Urinary bladder (tissue), 4 donors: ENCODE data around the gene KIFAP3. TPM values are rescaled to one million over a fixed set of nuclear protein-coding genes. Genes with fewer than 3 reads are reported as not detected.

ENCODE experiments used
- DNase-seq: peaks from one replicate; pipeline ENCODE4 v3.0.0-alpha.2; 2015; ENCODE audit errors: extremely low spot score
- H3K27ac ChIP-seq: one replicate; pipeline ENCODE4 v1.5.1; 2013; ENCODE audit warnings: low read depth, mild to moderate bottlenecking, moderate library complexity
- H3K36me3 ChIP-seq: one replicate; pipeline ENCODE4 v1.6.1; 2013; ENCODE audit warnings: mild to moderate bottlenecking, moderate library complexity; ENCODE audit not compliant: insufficient read depth
- H3K4me1 ChIP-seq: one replicate; pipeline ENCODE4 v1.6.1; 2013; ENCODE audit warnings: mild to moderate bottlenecking, moderate library complexity; ENCODE audit not compliant: insufficient read depth
- H3K4me3 ChIP-seq: one replicate; pipeline ENCODE4 v1.5.1; 2013; ENCODE audit warnings: low read depth, low read length
- WGBS: extraction: QIAGEN DNeasy Blood & Tissue Kit; methylation state at CpG from one replicate; pipeline ENCODE4 v1.1.7; 2013; 5-methylcytosine and 5-hydroxymethylcytosine counted together
- polyA plus RNA-seq: library from polyadenylated mRNA; stranded (reverse); fragments of 200-250 nt; gene quantifications from one replicate; pipeline ENCODE4 v1.2.3, GENCODE V29; 2013
- total RNA-seq: library from RNA; depleted of rRNA; stranded (reverse); fragments of >200 nt; gene quantifications from one replicate; pipeline ENCODE4 v1.2.3, GENCODE V29; 2014
- donor health status: healthy with polysubstance abuse.
- donor health status: healthy.

KIFAP3 gene
- total and polyA plus RNA-seq, 2 donors = 14.2 to 60.0 TPM

GRCh38 chr1:169995993-169996392 is 78.5 kb downstream of the KIFAP3 start:
- 70% methylated on average over 2 of the region's 2 CpGs for WGBS
- H3K4me1 ChIP-seq = no peaks in the 10 kb centered on the region
- no peak for DNase-seq
- H3K27ac ChIP-seq = no peak overlapping the region
- no peak overlapping the region for H3K4me3 ChIP-seq
- H3K36me3 ChIP-seq = no peaks in the 10 kb centered on the region

- 34% methylated on average over 2 of the region's 2 CpGs for WGBS
- no peaks in the 10 kb centered on the region for H3K4me1 ChIP-seq
- no peak overlapping the region for H3K4me3 ChIP-seq
- H3K36me3 ChIP-seq = peaks cover 1% of the 10 kb centered on the region
- H3K27ac ChIP-seq = no peak overlapping the region
- DNase-seq = no peak
Observed at GRCh38 chr1:169989246-169989645, 85.2 kb downstream of the KIFAP3 start.

GRCh38 chr1:169985757-169986156 is 88.7 kb downstream of the KIFAP3 start:
- Histone ChIP-seq H3K4me1 (no peaks in the 10 kb centered on the region), H3K4me3 (no peak overlapping the region), H3K27ac (no peak overlapping the region), H3K36me3 (peaks cover 3% of the 10 kb centered on the region)
- DNase-seq = no peak
- 99% methylated on average over 1 of the region's 1 CpG for WGBS

- Histone ChIP-seq H3K27ac (no peak overlapping the region), H3K36me3 (no peaks in the 10 kb centered on the region), H3K4me3 (no peak overlapping the region), H3K4me1 (no peaks in the 10 kb centered on the region)
- no peak for DNase-seq
Observed at GRCh38 chr1:169974067-169974466, 100.4 kb downstream of the KIFAP3 start.

- no peak for DNase-seq
- 93% methylated on average over 2 of the region's 2 CpGs for WGBS
- Histone ChIP-seq H3K27ac (no peak overlapping the region), H3K4me3 (no peak overlapping the region), H3K4me1 (no peaks in the 10 kb centered on the region), H3K36me3 (peaks cover 1% of the 10 kb centered on the region)
Observed at GRCh38 chr1:169970114-169970513, 104.4 kb downstream of the KIFAP3 start.

GRCh38 chr1:169968174-169968573 is 106.3 kb downstream of the KIFAP3 start:
- no peak overlapping the region for H3K4me3 ChIP-seq
- DNase-seq = no peak
- 72% methylated on average over 4 of the region's 4 CpGs for WGBS
- H3K4me1 ChIP-seq = no peaks in the 10 kb centered on the region
- H3K27ac ChIP-seq = no peak overlapping the region
- H3K36me3 ChIP-seq = peaks cover 1% of the 10 kb centered on the region

- no peak overlapping the region for H3K27ac ChIP-seq
- WGBS = 81% methylated on average over 4 of the region's 4 CpGs
- no peak for DNase-seq
Observed at GRCh38 chr1:169964206-169964605, 110.3 kb downstream of the KIFAP3 start.

GRCh38 chr1:169959686-169960085 is 114.8 kb downstream of the KIFAP3 start:
- H3K4me1 ChIP-seq = no peaks in the 10 kb centered on the region
- H3K27ac ChIP-seq = no peak overlapping the region
- no peak for DNase-seq
- no peaks in the 10 kb centered on the region for H3K36me3 ChIP-seq
- no peak overlapping the region for H3K4me3 ChIP-seq

More at GRCh38 chr1:169964206-169964605, 110.3 kb downstream of the KIFAP3 start:
- Histone ChIP-seq H3K4me1 (no peaks in the 10 kb centered on the region), H3K36me3 (peaks cover 1% of the 10 kb centered on the region), H3K4me3 (no peak overlapping the region)

GRCh38 chr1:169958987-169959386 is 115.5 kb downstream of the KIFAP3 start:
- 74% methylated on average over 3 of the region's 3 CpGs for WGBS
- no peaks in the 10 kb centered on the region for H3K36me3 ChIP-seq
- DNase-seq = no peak

GRCh38 chr1:169957884-169958283 is 116.6 kb downstream of the KIFAP3 start:
- H3K4me3 ChIP-seq = no peak overlapping the region
- H3K36me3 ChIP-seq = no peaks in the 10 kb centered on the region
- H3K4me1 ChIP-seq = no peaks in the 10 kb centered on the region
- DNase-seq = no peak
- no peak overlapping the region for H3K27ac ChIP-seq
- 73% methylated on average over 3 of the region's 3 CpGs for WGBS

More at GRCh38 chr1:169958987-169959386, 115.5 kb downstream of the KIFAP3 start:
- H3K27ac ChIP-seq = no peak overlapping the region
- H3K4me1 ChIP-seq = no peaks in the 10 kb centered on the region
- H3K4me3 ChIP-seq = no peak overlapping the region

- no peak overlapping the region for H3K27ac ChIP-seq
- no peaks in the 10 kb centered on the region for H3K36me3 ChIP-seq
- no peak overlapping the region for H3K4me3 ChIP-seq
- WGBS = 78% methylated on average over 1 of the region's 1 CpG
- H3K4me1 ChIP-seq = no peaks in the 10 kb centered on the region
- no peak for DNase-seq
Observed at GRCh38 chr1:169951108-169951507, 123.4 kb downstream of the KIFAP3 start.

- no peak for DNase-seq
Observed at GRCh38 chr1:169949139-169949538, 125.4 kb downstream of the KIFAP3 start.

GRCh38 chr1:169946206-169946605 is 128.3 kb downstream of the KIFAP3 start:
- H3K4me3 ChIP-seq = no peak overlapping the region
- H3K36me3 ChIP-seq = no peaks in the 10 kb centered on the region

More at GRCh38 chr1:169949139-169949538, 125.4 kb downstream of the KIFAP3 start:
- no peak overlapping the region for H3K4me3 ChIP-seq
- H3K27ac ChIP-seq = no peak overlapping the region
- no peaks in the 10 kb centered on the region for H3K36me3 ChIP-seq
- no peaks in the 10 kb centered on the region for H3K4me1 ChIP-seq

GRCh38 chr1:169945181-169945580 is 129.3 kb downstream of the KIFAP3 start:
- WGBS = 77% methylated on average over 4 of the region's 4 CpGs
- no peak for DNase-seq
- Histone ChIP-seq H3K4me1 (no peaks in the 10 kb centered on the region), H3K4me3 (no peak overlapping the region), H3K36me3 (no peaks in the 10 kb centered on the region), H3K27ac (no peak overlapping the region)

More at GRCh38 chr1:169946206-169946605, 128.3 kb downstream of the KIFAP3 start:
- no peak for DNase-seq
- Histone ChIP-seq H3K27ac (no peak overlapping the region), H3K4me1 (no peaks in the 10 kb centered on the region)

- WGBS = 87% methylated on average over 3 of the region's 3 CpGs
- no peak overlapping the region for H3K4me3 ChIP-seq
- DNase-seq = no peak
- H3K27ac ChIP-seq = no peak overlapping the region
- H3K4me1 ChIP-seq = no peaks in the 10 kb centered on the region
- H3K36me3 ChIP-seq = no peaks in the 10 kb centered on the region
Observed at GRCh38 chr1:169944621-169945020, 129.9 kb downstream of the KIFAP3 start.
